GM19240 (cell line): ENCODE measurements around the gene HDLBP.

Source experiments
- DNase-seq: peaks from one replicate; pipeline ENCODE4 v3.0.0; 2011; ENCODE audit warnings: low spot score; ENCODE audit not compliant: insufficient read length

HDLBP gene, protein sequence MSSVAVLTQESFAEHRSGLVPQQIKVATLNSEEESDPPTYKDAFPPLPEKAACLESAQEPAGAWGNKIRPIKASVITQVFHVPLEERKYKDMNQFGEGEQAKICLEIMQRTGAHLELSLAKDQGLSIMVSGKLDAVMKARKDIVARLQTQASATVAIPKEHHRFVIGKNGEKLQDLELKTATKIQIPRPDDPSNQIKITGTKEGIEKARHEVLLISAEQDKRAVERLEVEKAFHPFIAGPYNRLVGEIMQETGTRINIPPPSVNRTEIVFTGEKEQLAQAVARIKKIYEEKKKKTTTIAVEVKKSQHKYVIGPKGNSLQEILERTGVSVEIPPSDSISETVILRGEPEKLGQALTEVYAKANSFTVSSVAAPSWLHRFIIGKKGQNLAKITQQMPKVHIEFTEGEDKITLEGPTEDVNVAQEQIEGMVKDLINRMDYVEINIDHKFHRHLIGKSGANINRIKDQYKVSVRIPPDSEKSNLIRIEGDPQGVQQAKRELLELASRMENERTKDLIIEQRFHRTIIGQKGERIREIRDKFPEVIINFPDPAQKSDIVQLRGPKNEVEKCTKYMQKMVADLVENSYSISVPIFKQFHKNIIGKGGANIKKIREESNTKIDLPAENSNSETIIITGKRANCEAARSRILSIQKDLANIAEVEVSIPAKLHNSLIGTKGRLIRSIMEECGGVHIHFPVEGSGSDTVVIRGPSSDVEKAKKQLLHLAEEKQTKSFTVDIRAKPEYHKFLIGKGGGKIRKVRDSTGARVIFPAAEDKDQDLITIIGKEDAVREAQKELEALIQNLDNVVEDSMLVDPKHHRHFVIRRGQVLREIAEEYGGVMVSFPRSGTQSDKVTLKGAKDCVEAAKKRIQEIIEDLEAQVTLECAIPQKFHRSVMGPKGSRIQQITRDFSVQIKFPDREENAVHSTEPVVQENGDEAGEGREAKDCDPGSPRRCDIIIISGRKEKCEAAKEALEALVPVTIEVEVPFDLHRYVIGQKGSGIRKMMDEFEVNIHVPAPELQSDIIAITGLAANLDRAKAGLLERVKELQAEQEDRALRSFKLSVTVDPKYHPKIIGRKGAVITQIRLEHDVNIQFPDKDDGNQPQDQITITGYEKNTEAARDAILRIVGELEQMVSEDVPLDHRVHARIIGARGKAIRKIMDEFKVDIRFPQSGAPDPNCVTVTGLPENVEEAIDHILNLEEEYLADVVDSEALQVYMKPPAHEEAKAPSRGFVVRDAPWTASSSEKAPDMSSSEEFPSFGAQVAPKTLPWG (N-terminal part only)

GRCh38 chr2:241315093-241315878 is at the start of gene HDLBP:
Gene HDLBP (minus strand): TSS chr2:241315672. CDS start chr2:241266869, 48,803 bp downstream.
- DNase-seq = peak; percentile 86

- DNase-seq = no peak
Measured at GRCh38 chr2:241364781-241365180, 49.3 kb upstream of the HDLBP start.

GRCh38 chr2:241363426-241363825 is 48.0 kb upstream of the HDLBP start:
- no peak for DNase-seq

GRCh38 chr2:241359481-241360045 is 44.1 kb upstream of the HDLBP start:
- DNase-seq = no peak

- peak; percentile 24 for DNase-seq
Measured at GRCh38 chr2:241358470-241358869, 43.0 kb upstream of the HDLBP start.

- DNase-seq = no peak
Measured at GRCh38 chr2:241357531-241357930, 42.1 kb upstream of the HDLBP start.

GRCh38 chr2:241356871-241357260 is 41.4 kb upstream of the HDLBP start:
- no peak for DNase-seq

DNA sequence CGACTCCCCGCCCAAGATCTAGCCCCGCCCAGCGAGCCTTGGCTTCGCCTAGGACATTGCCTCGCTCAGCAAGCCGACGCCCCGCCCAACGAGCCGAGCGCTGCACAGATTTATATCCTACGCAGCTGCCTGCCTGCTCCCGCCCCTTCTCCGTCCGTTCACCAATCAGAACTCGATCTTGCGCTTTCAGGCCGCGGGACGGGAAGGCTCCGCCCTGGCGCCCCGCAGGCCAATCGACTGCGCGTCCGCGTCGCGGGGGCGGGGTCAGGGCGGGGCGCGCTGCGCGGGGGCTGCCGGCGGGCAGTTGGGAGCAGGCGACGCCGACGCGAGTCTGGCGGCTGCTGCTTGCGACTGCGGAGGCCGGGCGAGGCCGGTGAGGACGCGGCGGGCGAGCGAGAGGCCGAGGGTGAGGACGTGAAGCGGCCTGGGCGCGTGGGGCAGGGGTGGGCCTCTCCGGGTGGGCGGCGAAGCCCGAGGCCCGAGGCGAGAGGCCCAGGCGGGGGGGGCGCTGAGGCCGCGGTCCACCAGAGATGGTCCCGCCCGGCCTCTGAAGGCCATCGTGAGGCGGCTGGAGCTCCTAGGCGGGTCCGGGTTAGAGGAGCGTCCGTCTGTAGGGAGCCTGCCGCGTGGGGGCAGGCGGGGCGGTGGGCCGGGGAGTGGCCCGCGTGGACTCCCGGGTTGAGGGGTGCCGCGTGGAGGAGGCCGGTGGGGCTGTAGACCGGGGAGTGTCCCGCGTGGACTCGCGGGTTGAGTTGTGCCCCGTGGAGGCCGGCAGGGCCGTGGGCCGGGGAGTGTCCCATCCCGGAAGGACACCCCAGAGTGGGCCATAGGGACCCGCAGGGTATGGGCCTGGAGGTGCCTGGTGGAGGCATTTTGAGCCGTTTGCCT is 40.8 kb upstream of the HDLBP start, which contains the start of gene FARP2:
Gene FARP2 (plus strand): TSS at position 303 of the 888 bp plus-strand sequence. CDS start 16,823 bp downstream, outside the sequence.
- peak; percentile 47 for DNase-seq

- DNase-seq = no peak
Measured at GRCh38 chr2:241354668-241355658, 39.5 kb upstream of the HDLBP start.

GRCh38 chr2:241352227-241352626 is 36.8 kb upstream of the HDLBP start:
- DNase-seq = no peak

DNA sequence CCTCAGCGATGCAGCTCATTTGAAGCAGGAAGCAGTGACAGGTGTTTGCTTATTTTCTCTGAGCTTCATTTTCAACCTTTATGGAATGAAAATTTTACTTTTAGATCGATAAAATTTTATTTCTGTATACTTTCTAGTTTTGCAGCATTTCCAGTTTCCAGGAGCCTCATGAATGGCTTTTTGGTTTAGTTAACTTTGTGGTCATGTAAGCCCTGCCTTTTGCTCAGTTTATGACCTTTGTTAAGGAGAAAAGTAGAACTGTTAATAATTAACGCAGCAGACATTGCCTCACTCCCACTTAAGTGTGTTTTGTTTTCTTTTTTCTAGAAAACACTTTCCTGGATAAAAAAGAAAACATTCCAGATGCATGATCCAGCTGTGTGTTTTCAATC is 36.2 kb upstream of the HDLBP start:
- no peak for DNase-seq

DNA sequence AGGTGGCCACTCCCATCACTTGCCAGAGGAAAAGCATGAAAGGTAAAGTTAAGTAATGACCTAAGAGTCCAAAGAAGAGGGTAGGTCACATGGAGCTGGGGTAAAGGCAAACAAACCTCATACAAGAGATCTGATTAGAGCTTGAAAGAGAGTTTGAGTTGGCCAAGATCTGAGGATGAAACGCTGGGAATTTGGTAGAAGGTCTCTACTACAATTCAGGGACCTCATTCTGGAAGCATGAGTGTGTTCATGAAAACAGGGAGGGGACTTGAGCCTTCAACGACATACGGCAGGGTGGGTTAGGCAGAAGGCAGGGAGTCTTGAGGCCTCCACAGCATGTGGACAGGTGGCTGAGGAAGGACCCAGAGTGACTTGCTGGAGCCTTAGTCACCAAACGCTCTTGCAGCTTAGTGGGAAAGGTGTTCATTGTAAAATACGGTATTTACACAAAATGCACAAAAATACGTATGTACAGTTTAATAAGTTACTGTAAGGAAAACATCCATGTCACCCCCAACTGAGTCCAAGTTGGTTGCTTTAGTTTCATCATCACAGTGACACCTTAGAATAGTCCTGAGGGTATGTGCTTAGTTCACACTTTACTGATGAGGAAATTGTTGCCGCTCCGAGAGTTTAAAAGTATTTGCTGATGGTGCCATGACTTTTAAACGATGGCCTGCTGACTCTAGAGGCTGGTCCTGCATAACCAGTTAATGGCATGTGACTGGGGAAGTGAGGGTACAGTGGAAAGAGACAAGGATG is 35.6 kb upstream of the HDLBP start:
- no peak for DNase-seq

DNA sequence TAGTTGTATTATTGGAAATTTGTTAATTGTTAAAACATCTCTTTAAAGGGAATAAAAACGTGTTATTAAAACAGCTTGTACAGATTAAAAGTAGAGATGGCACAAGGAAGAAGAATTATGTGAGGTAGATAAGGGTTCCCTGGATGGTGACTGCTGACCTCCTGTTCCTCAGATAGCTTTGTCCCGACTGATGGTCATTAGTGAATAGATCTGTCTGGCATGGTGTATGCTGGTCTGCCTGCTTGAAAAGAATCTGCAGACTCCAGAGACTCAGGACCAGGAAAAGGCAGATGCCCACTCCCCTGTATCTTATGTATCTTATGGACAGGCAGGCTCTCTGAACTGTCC is 35.0 kb upstream of the HDLBP start:
- no peak for DNase-seq

- no peak for DNase-seq
Measured at GRCh38 chr2:241349941-241350340, 34.5 kb upstream of the HDLBP start.

DNA sequence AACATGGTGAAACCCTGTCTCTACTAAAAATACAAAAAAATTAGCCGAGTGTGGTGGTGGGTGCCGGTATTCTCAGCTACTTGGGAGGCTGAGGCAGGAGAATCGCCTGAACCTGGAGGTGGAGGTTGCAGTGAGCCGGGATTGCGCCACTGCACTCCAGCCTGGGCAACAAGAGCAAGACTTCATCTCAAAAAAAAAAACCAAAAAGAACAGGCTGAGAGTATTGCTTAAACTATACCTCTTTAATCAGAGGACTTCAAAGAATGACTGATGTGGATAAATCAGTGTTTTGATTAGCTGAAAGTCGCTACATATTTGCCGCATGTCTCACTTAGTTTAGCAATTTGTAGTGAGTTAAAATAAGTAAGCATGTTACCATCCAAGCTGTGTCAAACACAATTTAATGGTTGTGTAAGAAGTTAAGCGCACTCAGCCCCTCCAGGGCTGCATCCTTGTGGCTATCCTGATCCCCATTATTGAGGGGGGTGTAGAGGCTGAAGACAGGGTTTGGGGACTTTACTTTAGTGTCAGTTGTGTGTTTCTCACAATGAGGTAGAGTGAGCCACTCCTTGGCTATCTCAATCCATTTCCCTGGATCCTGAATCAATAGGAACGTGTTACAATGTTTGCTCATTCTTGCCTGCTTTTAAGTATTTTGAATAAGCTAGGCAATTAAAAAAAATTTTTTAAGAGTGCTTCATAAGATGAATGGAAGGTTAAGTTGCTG is 29.6 kb upstream of the HDLBP start:
- no peak for DNase-seq

GRCh38 chr2:241340631-241341163 is 25.2 kb upstream of the HDLBP start:
- no peak for DNase-seq
